ENCODE data around the gene FGGY.

DNA sequence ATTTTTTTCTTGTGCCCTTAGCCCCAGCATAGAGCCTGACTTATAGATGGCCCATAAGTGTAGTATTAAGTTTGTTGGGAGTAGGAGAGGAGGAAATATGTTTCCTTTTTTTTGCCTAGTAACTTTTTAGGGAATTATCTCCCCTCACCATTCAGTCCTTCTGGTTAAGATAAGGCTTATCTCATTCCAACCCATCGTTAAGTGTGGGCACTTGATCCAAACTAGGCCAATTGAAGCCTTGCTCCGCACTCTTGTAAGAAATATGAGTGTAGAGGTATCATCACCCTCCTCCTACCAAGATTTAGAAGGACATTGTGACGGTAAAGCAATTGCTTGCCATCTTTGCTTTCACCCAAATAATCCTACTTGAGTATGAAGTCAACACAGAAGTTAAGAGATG, 8.8 kb upstream of the FGGY start:
- TF ChIP-seq, protein P1, sequence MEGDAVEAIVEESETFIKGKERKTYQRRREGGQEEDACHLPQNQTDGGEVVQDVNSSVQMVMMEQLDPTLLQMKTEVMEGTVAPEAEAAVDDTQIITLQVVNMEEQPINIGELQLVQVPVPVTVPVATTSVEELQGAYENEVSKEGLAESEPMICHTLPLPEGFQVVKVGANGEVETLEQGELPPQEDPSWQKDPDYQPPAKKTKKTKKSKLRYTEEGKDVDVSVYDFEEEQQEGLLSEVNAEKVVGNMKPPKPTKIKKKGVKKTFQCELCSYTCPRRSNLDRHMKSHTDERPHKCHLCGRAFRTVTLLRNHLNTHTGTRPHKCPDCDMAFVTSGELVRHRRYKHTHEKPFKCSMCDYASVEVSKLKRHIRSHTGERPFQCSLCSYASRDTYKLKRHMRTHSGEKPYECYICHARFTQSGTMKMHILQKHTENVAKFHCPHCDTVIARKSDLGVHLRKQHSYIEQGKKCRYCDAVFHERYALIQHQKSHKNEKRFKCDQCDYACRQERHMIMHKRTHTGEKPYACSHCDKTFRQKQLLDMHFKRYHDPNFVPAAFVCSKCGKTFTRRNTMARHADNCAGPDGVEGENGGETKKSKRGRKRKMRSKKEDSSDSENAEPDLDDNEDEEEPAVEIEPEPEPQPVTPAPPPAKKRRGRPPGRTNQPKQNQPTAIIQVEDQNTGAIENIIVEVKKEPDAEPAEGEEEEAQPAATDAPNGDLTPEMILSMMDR (IDR thresholded peaks at IDR 0.05) = no peak
- no peak for TF ChIP-seq EZH2 (IDR thresholded peaks at IDR 0.05; ENCODE audit: borderline replicate concordance, insufficient read depth, low read depth, low read length, poor library complexity, severe bottlenecking)
